ENCODE data around the gene IL13. TPM values are rescaled to one million over a fixed set of nuclear protein-coding genes. Genes with fewer than 3 reads are reported as not detected.

The IL13 gene
- total RNA-seq: under 0.01 TPM in 1 of 2 replicates, not detected in the other

DNA sequence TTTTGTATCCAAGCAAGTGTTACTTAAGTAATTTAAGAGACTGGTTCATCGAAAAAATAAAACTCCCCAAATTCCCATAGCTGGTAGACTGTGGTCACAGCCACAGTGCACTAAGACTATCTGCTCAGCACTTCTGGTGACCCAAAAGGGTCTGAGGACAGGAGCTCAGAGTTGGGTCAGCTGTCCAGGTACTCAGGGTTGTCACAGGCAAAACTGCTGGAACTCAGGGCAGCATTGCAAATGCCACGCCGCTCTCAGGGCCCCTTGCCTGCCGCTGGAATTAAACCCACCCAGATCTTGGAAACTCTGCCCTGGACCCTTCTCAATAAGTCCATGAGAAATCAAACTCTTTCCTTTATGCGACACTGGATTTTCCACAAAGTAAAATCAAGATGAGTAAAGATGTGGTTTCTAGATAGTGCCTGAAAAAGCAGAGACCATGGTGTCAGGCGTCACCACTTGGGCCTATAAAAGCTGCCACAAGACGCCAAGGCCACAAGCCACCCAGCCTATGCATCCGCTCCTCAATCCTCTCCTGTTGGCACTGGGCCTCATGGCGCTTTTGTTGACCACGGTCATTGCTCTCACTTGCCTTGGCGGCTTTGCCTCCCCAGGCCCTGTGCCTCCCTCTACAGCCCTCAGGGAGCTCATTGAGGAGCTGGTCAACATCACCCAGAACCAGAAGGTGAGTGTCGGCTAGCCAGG is at the start of gene IL13:
Gene IL13 (plus strand): TSS at position 498 of the 705 bp plus-strand sequence. CDS start 14 bp downstream, at position 512.
- Histone ChIP-seq H3K4me1 (ENCODE audit: insufficient read depth, low read length) (peaks cover 10% of the 10 kb centered on the region), H2AFZ (ENCODE audit: low read length) (no peak within 1 kb of the TSS), H3K4me2 (ENCODE audit: insufficient read depth, low read length) (no peak within 1 kb of the TSS), H3K9me3 (ENCODE audit: low read depth, low read length) (no peaks in the 10 kb centered on the region), H3K4me3 (ENCODE audit: insufficient read depth, low read length) (no peak within 1 kb of the TSS), H3K79me2 (ENCODE audit: insufficient read depth, low read length) (no peaks in the 10 kb centered on the region), H4K20me1 (ENCODE audit: insufficient read depth, low read length) (no peaks in the 10 kb centered on the region), H3K27ac (ENCODE audit: low read depth, low read length) (no peak within 1 kb of the TSS), H3K27me3 (ENCODE audit: insufficient read depth, low read length) (peaks cover 19% of the 10 kb centered on the region), H3K36me3 (ENCODE audit: insufficient read depth, low read length) (no peaks in the 10 kb centered on the region)
- no peak for DNase-seq (ENCODE audit: insufficient read length, low spot score, missing footprints)
- TF ChIP-seq, protein P1, sequence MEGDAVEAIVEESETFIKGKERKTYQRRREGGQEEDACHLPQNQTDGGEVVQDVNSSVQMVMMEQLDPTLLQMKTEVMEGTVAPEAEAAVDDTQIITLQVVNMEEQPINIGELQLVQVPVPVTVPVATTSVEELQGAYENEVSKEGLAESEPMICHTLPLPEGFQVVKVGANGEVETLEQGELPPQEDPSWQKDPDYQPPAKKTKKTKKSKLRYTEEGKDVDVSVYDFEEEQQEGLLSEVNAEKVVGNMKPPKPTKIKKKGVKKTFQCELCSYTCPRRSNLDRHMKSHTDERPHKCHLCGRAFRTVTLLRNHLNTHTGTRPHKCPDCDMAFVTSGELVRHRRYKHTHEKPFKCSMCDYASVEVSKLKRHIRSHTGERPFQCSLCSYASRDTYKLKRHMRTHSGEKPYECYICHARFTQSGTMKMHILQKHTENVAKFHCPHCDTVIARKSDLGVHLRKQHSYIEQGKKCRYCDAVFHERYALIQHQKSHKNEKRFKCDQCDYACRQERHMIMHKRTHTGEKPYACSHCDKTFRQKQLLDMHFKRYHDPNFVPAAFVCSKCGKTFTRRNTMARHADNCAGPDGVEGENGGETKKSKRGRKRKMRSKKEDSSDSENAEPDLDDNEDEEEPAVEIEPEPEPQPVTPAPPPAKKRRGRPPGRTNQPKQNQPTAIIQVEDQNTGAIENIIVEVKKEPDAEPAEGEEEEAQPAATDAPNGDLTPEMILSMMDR (IDR thresholded peaks at IDR 0.05; ENCODE audit: extremely low read depth, low read depth, low read length): no peak

- Histone ChIP-seq H3K27ac (ENCODE audit: low read depth, low read length) (no peak overlapping the region), H3K79me2 (ENCODE audit: insufficient read depth, low read length) (no peaks in the 10 kb centered on the region), H2AFZ (ENCODE audit: low read length) (no peak overlapping the region), H3K4me3 (ENCODE audit: insufficient read depth, low read length) (no peak overlapping the region), H3K4me2 (ENCODE audit: insufficient read depth, low read length) (no peak overlapping the region), H3K9me3 (ENCODE audit: low read depth, low read length) (no peaks in the 10 kb centered on the region), H3K4me1 (ENCODE audit: insufficient read depth, low read length) (no peaks in the 10 kb centered on the region), H3K36me3 (ENCODE audit: insufficient read depth, low read length) (peaks cover 38% of the 10 kb centered on the region), H3K27me3 (ENCODE audit: insufficient read depth, low read length) (no peaks in the 10 kb centered on the region), H4K20me1 (ENCODE audit: insufficient read depth, low read length) (no peaks in the 10 kb centered on the region)
- no peak for DNase-seq (ENCODE audit: insufficient read length, low spot score, missing footprints)
- TF ChIP-seq, protein P1 (IDR thresholded peaks at IDR 0.05; ENCODE audit: extremely low read depth, low read depth, low read length): no peak
These were observed 46.0 kb upstream of the IL13 start for GRCh38 chr5:132611965-132612364.

DNA sequence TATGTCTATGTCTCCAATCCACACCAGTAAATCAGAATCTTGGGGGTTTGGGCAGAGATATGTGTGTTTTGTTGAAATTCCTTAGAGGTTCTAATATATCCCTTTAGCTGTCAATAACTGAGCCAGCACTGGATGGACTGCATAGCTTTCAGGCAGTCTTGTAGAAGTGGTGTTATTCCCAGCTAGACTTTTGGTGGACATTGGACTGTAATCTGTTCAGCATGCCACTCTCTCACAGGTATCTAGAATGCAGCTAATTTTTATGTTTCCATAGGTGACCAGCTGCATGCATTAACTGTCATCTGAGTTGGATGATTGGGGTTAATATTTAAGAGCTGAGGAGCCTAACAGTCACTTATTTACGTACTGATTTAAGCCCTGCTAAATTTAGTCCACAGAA is 45.1 kb upstream of the IL13 start:
- Histone ChIP-seq H3K4me2 (ENCODE audit: insufficient read depth, low read length) (no peak overlapping the region), H3K79me2 (ENCODE audit: insufficient read depth, low read length) (no peaks in the 10 kb centered on the region), H2AFZ (ENCODE audit: low read length) (no peak overlapping the region), H4K20me1 (ENCODE audit: insufficient read depth, low read length) (no peaks in the 10 kb centered on the region), H3K36me3 (ENCODE audit: insufficient read depth, low read length) (peaks cover 46% of the 10 kb centered on the region), H3K4me1 (ENCODE audit: insufficient read depth, low read length) (no peaks in the 10 kb centered on the region), H3K27me3 (ENCODE audit: insufficient read depth, low read length) (no peaks in the 10 kb centered on the region), H3K9me3 (ENCODE audit: low read depth, low read length) (no peaks in the 10 kb centered on the region), H3K4me3 (ENCODE audit: insufficient read depth, low read length) (no peak overlapping the region), H3K27ac (ENCODE audit: low read depth, low read length) (no peak overlapping the region)
- TF ChIP-seq, protein P1 (IDR thresholded peaks at IDR 0.05; ENCODE audit: extremely low read depth, low read depth, low read length): no peak
- no peak for DNase-seq (ENCODE audit: insufficient read length, low spot score, missing footprints)

DNA sequence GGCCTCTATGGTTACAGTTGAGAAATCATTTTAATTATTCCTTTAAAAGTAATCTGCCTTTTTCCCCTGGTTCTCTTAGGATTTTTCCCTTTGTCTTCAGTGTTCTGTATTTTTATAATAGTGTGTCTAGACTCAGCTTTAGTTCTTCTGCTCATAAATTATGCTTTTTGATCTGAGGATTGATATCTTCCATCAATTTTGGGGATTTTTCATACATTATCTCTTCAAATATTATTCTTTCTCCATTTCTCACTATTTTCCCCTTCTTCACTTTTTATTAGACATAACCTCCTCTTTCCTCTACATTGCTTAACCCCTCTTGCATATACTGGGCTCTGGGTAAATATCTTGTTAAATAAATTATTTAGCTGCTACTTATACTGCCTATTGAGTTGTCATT is 36.3 kb upstream of the IL13 start:
- H3K4me2 ChIP-seq (ENCODE audit: insufficient read depth, low read length): no peak overlapping the region
- H2AFZ ChIP-seq (ENCODE audit: low read length): no peak overlapping the region
- DNase-seq (ENCODE audit: insufficient read length, low spot score, missing footprints): peak; percentile 22
- H4K20me1 ChIP-seq (ENCODE audit: insufficient read depth, low read length): no peaks in the 10 kb centered on the region
- peaks cover 33% of the 10 kb centered on the region for H3K36me3 ChIP-seq (ENCODE audit: insufficient read depth, low read length)
- H3K27ac ChIP-seq (ENCODE audit: low read depth, low read length): no peak overlapping the region
- no peak overlapping the region for H3K4me3 ChIP-seq (ENCODE audit: insufficient read depth, low read length)
- no peaks in the 10 kb centered on the region for H3K9me3 ChIP-seq (ENCODE audit: low read depth, low read length)
- no peaks in the 10 kb centered on the region for H3K4me1 ChIP-seq (ENCODE audit: insufficient read depth, low read length)
- H3K79me2 ChIP-seq (ENCODE audit: insufficient read depth, low read length): no peaks in the 10 kb centered on the region
- TF ChIP-seq, protein P1 (IDR thresholded peaks at IDR 0.05; ENCODE audit: extremely low read depth, low read depth, low read length): no peak
- no peaks in the 10 kb centered on the region for H3K27me3 ChIP-seq (ENCODE audit: insufficient read depth, low read length)

Measured in osteoblast (primary cell).